AG10803 (cell line): Measurements from ENCODE around the gene CALN1.

ENCODE experiments used
- DNase-seq: peaks from one replicate; pipeline ENCODE4 v3.0.0; 2010; ENCODE audit warnings: low read depth
- H3K4me3 ChIP-seq: 2 replicates; pipeline ENCODE4 v1.5.1; 2011; ENCODE audit warnings: mild to moderate bottlenecking, low read length, control low read depth
- TF ChIP-seq, protein P1 (sequence below): conservative IDR thresholded peaks from 2 replicates; pipeline ENCODE4 v1.5.1; 2011; ENCODE audit warnings: mild to moderate bottlenecking, low read length, control low read depth, inconsistent platforms

Gene CALN1

DNA sequence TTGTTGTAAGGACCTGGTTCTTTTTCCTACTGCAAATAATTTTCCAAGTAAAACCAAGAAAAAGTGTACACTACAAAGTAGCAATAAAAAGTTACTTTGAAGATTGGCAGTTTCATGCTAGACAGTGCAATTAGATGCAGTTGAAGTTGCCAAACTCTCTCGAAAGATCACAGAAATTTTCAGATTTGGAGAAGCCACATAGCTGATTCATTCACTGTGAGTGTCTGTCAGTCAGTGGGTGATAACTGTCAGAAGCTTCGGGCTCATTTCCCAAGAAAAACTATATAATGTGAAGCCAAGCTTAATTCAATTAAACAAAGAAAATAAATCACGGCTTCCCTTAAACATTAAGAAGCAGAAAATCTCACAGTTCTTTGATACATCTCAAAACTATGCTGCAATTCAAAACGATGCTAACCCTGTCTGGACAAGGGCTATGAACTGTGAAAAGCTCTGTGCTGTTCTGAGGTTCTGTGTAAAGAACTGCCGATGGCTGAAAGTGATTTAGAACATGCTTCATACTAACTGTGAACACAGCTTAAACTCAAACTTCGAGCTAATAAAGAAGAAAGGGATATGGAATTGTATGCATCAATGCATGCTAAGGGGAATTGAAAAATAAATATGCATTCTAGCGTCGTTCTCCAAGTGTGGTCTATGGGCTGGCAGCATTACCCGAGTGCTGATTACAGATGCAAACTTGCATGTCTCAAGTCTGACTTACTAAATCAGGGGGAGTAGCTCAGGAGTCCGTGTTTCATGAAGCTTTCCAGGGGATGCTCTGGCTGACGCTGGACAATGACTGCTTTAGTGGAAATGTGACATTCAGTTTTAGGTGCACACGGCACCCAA lies 557.4 kb downstream of the CALN1 start:
- no peak overlapping the region for H3K4me3 ChIP-seq
- DNase-seq: no peak
- TF ChIP-seq, protein P1, sequence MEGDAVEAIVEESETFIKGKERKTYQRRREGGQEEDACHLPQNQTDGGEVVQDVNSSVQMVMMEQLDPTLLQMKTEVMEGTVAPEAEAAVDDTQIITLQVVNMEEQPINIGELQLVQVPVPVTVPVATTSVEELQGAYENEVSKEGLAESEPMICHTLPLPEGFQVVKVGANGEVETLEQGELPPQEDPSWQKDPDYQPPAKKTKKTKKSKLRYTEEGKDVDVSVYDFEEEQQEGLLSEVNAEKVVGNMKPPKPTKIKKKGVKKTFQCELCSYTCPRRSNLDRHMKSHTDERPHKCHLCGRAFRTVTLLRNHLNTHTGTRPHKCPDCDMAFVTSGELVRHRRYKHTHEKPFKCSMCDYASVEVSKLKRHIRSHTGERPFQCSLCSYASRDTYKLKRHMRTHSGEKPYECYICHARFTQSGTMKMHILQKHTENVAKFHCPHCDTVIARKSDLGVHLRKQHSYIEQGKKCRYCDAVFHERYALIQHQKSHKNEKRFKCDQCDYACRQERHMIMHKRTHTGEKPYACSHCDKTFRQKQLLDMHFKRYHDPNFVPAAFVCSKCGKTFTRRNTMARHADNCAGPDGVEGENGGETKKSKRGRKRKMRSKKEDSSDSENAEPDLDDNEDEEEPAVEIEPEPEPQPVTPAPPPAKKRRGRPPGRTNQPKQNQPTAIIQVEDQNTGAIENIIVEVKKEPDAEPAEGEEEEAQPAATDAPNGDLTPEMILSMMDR: no peak

DNA sequence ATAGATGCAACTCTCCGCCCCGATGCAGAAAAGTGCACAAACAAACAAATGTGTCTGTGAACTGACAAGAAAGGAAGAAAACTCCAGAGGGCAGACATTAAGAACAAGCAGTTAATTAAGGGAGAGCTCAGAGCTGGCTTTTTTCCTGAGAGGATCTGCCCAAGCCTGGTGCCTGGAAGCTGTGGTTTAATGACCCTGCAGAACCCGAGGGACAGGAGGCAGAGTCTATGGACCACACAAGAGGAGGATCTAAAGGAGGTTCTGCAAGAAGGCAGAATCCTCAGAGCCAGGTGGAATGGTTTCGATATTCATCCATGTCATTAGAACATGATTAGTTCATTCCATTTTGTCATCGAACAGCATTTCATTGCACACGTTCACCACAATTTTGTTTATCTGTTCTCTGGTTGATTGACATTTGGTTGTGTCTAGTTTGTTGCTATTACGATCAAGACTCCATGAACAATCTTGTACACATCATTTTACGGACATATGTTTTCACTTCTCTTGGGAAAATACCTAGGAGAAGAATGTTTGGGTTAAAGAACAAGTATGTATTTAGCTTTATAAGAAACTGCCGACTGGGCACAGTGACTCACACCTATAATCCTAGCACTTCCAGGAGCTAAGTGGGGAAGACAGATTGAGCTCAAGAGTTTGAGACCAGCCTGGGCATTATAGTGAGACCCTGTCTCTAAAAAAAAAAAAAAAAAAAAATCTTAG lies 560.2 kb downstream of the CALN1 start:
- H3K4me3 ChIP-seq: no peak overlapping the region
- TF ChIP-seq, protein P1: no peak
- no peak for DNase-seq

DNA sequence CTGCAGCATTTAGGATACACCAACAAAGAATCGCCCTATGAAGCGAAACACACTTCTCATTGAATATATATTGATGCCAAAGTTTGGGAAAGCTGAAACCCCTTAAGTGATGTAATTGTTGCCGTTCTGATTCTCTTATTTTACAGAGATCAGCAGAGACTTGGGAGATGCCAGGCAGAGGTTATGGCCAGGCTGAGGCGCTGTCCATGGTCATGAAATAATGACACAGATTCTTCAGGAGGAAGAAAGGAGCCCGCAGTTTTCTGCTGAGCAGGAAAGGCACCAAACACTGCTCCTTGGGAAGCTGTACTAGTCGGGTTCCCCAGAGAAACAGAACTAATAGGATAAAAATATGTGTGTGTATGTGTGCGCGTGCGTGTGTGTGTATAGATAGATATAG lies 566.0 kb downstream of the CALN1 start:
- DNase-seq: no peak
- TF ChIP-seq, protein P1: no peak
- no peak overlapping the region for H3K4me3 ChIP-seq

DNA sequence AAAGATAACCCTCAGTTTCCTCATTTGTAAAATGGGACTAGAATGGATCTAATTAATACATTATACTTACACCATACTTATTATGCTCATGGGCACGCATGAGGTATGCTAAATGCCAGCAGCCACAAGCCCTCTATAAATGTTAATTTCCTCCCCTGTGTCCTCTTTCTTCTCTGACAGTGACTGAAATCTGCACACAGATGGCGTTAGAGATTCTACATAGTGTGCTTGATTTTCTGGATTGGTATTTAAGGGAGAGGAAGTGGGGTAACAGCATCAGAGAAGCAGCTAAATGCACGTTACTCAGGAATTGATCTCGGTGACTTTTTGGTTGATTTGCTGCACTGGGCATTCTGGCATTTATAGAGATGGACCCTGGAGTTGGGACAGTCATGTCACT lies 568.5 kb downstream of the CALN1 start:
- TF ChIP-seq, protein P1: no peak
- DNase-seq: no peak
- no peak overlapping the region for H3K4me3 ChIP-seq

DNA sequence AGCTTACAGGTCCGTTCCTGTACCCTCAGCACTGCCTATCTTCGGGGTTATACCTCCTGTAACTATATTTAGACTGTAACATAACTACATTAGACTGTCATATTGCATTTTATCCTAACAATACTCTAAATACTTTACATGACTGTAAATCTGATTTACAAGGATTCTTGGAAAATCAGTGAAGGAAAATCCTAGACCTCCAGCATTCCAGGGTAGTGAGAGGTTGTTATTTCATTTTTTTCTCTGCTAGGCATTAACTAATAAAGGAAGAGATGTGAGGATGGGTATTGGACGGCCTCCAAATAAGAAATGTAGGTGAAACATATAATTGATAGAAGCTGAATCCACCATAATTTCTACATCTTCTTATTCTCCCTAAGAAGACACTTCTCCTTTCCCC lies 569.4 kb downstream of the CALN1 start:
- no peak overlapping the region for H3K4me3 ChIP-seq
- DNase-seq: no peak
- TF ChIP-seq, protein P1: no peak

DNA sequence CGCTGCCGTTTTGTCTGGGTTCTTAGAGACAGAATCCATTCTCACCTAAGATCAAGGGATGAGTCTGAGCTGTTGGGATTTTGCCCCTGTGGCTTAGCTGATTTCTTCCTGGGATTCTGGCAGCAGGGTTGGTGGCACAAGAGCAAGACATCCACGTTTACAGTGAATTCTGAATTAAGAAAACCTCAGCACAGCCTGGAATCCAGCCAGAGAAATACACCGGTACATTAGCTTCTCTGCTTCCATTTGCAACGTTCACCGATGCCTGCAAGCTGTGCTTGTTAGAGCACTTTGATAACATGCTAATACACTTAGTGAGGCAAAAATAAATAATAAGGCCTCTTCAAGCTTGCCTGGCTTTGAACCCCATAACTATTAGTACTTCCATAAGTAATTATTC lies 569.8 kb downstream of the CALN1 start:
- H3K4me3 ChIP-seq: no peak overlapping the region
- no peak for DNase-seq
- TF ChIP-seq, protein P1: no peak

DNA sequence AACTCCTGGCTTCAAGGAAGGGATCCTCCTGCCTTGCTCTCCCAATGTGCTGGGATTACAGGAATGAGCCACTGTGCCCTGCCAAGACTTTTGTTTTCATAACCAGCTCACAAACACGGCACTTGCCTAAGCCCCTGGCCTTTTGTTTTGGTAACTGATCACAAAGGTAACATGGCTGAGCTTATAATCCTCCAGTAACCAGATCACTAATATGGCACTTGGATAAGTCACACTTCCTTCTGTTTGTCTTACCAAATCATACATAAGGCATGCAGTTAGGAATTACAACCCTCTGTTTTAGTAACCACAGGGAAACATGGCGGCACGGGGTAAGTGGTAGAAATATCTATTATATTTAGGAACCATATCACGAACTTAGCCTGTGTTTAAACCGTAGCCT lies 577.1 kb downstream of the CALN1 start:
- TF ChIP-seq, protein P1: no peak
- no peak overlapping the region for H3K4me3 ChIP-seq

More for the DNA sequence above, 577.1 kb downstream of the CALN1 start:
- DNase-seq: peak; percentile 11
